HPDE6-E6E7 (cell line): ENCODE data around the gene TSPAN4.
A peak's percentile ranks its signal among the peaks of the same experiment; 100 is the strongest.

ENCODE experiments used
- DNase-seq: peaks from one replicate; pipeline ENCODE4 v3.0.0; 2011; ENCODE audit warnings: missing footprints; ENCODE audit errors: extremely low spot score

TSPAN4 gene

GRCh38 chr11:889257-889656 lies 46.6 kb downstream of the TSPAN4 start:
- no peak for DNase-seq

DNA sequence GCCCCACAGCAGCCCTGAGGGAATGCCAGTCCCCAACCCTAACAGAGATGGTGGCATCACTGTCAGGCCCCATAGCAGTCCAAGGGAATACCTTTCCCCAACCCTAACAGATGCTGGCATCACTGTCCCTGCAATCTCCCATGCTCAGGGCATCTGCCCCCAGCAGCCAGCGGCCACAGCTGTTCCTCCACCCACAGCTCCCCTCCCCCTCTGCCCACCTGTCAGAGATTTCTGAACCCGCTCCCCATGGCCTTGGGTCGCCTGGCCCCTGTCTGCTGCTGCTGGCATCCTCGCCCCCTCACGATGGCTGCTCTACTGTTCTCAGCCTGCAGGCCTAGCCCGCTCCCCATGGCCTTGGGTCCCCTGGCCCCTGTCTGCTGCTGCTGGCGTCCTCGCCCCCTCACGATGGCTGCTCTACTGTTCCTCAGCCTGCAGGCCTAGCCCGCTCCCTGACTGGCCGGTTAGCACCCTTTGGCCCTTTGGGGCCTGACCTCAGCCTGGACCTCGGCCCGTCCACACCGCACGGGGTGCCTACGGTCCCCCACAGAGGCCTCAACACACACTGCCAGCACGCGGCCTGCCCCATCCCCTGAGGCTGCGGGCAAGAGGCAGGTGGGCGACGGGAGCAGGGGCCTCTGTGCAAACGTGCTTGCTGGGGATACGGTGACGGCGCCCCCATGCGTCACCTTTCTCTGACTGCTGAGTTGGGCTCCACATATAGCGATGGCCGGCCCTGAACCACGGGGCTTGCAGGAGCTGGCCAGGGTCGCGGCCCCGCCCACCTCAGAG lies 47.2 kb downstream of the TSPAN4 start:
- DNase-seq, result no peak

GRCh38 chr11:890794-891540 lies 48.3 kb downstream of the TSPAN4 start:
- DNase-seq, result no peak

DNA sequence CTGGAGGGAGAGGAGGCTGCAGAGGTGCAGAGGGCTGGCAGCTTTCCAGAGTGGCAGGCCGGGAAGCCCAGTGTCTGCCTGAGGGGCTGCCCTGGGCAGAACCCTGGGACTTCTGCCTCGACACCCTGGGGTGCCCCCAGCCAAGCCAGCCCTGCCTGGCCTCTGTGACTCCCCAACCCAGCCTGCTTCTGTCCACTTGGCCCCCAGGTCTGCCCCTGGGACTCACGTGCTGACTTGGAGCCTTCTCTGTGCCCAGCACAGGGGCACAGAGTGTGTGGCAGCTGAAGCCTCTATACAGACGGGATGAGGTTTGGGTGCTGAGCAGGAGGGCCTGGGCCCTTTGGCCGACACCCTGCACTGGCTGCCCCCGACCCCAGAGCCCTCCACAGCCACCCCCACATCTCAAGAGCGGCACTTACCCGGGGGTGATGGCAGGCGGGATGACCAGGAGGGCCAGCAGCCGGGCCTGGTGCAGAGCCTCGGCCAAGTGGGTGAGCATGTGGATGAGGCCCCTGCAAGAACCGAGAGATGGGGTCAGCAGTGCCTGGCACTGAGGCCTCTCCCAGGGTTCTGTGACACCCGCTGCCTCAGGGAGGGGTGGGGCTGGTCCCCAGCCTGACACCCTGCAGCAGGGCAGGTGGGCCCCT lies 50.5 kb downstream of the TSPAN4 start:
- no peak for DNase-seq

GRCh38 chr11:894575-895201 lies 52.0 kb downstream of the TSPAN4 start:
- no peak for DNase-seq

DNA sequence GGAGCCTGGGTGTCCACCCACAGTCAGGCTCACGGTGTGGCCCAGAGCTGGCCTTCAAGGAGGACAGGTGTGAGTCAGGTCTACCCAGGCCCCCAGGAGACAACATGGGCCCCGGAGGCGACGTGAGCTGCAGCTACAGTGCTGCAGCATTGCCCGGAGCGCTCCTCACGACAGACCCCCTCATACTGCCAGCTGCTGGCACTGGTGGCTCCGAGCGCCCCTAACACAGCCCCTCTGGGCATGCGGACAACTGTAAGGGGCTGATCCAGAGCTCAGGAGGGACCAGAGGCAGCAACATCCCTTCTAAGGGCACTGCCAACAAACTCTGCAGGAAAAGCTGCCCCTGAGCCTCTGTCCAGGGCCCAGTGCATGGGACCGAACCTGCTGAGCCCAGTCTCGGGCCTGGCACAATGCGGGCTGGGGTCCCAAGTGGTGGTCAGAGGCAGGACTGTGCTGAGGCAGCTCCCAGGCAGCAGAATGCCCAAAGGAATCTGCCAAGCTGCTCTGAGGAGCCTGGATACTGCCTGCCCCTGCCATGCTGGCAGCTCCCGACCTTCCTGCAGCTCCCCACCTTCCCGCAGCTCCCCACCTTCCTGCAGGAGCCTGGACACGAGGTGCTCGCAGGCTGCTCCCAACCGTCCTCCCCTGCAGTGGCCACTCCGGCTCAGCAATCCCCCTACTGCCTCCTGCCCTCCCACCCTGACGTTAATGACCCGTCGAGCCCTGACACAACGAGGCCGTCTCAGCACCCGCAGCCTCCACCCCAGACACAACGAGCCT lies 52.9 kb downstream of the TSPAN4 start:
- DNase-seq, result no peak

GRCh38 chr11:897253-898142 lies 54.8 kb downstream of the TSPAN4 start:
- DNase-seq, result no peak

DNA sequence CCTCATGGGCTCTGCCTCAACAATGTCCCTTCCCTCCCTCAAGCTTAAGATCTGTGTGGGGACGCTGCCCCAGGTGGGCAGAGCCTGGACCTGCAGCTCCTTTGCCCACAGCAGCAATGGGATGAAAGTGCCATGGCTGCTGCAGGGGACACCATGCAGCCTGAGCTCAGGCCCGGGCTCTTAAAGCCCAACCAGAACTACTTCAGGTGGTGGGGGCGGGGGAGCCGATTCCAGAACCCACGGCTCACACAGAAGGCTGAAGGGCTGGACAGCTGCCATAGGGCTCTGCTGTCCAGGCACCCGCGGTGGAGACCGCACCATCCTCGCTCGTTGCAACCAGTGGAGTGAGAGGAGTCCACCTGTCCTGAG lies 55.5 kb downstream of the TSPAN4 start:
- DNase-seq, result no peak

DNA sequence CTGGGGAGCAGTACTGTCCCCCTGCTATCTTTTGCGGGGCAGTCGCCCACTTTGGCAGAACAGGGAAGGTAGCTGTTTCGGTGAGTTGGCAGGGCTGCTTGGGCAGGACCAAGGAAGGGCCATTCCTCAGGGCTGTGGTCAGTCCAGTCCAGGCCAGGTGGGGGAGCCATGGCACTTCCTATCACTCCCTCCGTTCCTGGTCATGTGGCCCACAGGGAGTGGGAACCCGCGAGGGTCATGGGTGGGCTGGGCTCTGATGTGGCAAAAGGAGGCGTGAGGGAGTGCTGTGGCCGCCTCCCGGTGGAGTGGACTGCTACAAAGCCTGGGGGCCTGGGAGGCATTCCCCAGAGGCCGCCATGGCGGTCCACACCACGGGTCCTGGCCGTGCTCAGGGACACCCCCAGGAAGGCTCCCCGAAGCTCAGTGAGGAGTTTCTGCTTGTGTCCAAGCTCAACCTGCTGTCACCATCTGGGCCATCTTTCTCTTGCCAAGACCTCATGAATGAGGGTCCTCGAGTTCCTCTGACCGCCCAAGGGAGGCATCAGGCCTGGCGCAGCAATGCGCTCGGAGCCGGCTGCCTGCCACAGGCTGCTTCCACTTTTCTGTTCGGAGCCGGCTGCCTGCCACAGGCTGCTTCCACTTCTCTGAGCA lies 56.0 kb downstream of the TSPAN4 start:
- no peak for DNase-seq

DNA sequence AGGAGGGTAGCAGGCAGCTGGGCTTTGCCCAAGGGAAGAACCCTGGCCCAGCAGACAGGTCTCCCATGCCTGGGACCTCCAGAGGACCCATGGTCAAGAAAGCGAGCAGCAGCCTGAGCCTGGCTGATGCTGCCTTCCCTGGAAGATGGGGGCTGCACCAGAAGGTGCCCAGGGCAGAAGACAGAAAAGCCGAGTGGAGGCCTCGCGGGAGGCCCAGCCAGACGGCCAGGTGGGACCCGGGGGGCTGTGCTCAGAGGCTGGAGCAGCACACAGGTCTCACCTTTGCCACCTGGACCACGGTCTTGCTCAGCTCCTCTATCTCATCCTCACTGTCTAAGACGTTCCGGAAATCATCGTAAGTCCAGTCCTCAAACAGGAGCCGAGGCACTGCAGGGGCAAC lies 57.1 kb downstream of the TSPAN4 start:
- no peak for DNase-seq

DNA sequence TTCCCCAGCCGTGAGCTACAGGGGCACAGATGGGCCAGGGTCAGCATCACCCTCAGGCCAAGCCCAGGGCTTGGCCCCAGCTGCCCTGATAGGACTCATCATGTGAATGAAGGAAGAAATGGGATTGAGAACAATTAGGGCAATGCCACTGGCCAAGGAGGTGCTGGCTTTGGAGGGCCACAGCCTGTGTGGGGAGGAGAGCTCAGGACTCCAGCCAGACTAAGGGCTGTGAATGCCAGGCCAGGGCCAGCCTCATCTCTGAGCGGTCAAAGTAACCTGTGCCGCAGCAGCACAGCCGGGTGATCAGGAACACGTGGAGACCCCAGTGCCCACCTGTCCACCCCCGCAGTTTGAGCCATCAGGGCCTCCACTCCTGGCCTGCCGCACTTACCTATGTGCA lies 57.9 kb downstream of the TSPAN4 start:
- DNase-seq, result no peak

- DNase-seq, result no peak
Measured at GRCh38 chr11:901452-902061, 58.9 kb downstream of the TSPAN4 start.

GRCh38 chr11:904380-904779 lies 61.7 kb downstream of the TSPAN4 start:
- DNase-seq, result no peak

DNA sequence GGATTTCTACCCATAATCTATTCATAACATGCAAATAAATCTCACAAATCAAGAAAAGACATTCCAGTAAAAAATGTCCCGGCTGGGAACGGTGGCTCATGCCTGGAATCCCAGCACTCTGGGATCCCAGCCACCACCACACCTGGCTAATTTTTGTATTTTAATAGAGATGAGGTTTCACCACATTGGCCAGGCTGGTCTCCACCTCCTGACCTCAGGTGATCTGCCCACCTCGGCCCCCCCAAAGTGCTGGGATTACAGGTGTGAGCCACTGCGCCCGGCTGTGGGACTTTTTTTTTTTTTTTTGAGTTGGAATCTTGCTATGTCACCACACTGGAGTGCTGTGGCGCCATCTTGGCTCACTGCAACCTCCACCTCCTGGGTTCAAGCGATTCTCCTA lies 63.3 kb downstream of the TSPAN4 start:
- DNase-seq, result no peak

DNA sequence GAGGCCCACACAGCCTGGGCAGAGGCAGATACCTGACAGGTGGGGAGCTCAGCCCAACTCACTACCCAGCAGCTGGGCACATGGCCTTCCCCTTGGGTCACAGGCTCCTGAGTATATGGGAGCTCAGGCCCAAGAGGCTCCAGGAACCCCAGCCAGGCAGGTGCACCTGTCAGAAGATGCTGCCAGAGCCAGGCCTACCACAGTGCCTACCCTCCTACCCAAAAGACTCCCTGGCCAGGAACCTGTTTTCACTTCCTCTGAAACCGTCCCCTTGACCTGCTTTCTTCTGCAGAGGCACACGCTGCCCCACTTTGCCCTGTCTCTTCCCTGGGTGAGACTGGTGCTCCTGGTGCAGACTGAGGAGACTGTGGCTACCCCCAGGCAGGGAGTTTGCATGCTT lies 65.0 kb downstream of the TSPAN4 start:
- no peak for DNase-seq

GRCh38 chr11:908273-908672 lies 65.6 kb downstream of the TSPAN4 start:
- DNase-seq, result no peak

DNA sequence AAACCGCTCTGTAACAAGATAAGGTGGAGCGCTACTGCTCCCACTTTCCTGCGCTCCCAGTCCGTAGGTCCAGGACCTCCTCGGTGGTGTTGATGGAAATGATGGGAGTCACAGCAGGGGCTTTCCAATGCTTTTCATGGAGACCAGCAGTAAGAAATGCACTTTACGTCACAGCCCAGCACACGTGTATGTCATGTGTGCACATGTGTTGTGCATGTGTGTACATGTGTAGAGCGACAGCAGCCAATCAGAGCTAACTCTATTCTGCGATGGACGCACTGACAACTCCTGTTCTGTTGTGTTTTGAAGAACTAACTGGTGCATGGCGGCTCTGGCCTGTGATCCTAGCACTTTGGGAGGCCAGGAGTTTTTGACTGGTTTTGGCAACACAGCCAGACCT lies 66.8 kb downstream of the TSPAN4 start:
- DNase-seq, result no peak

DNA sequence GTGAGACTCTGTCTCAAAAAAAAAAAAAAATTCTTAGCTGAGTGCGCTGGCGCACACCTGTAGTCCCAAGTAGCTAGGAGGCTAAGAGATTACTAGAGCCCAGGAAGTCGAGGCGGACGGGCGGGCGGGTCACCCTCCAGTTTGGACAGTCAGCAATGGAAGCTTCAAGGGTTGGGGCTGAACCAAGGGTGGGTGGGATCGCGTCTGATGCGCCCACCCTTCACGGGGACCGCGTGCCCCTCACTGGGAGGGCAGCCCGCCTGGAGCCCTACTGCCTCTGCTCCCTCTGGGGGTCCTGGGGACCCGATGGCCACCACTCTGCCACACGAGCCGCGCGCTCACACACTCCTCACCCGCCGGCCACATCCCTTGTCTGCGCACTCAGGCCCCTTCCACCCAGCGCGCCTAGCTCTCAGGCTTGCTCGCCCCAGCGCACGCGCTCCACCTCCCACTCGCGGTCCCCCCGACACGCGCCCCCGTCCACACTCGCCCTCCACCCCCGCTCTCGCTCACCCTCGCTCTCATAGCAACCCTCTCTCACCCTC lies 67.5 kb downstream of the TSPAN4 start:
- no peak for DNase-seq

GRCh38 chr11:910589-911030 lies 68.0 kb downstream of the TSPAN4 start, which contains the start of gene CHID1:
CHID1 (minus strand) TSS chr11:910810; CDS start chr11:904816, 5,994 bp downstream.
- peak; percentile 90 for DNase-seq
